GM12875 (cell line): ENCODE results near the gene TCF7L2.

ENCODE experiments used
- H3K4me3 ChIP-seq: one replicate; pipeline ENCODE4 v1.5.1; 2011; ENCODE audit warnings: low read depth, low read length, control low read depth
- CTCF ChIP-seq: IDR thresholded peaks from 2 replicates; pipeline ENCODE4 v1.5.1; 2011; ENCODE audit warnings: low read depth, mild to moderate bottlenecking, control low read depth, inconsistent platforms, low read length, moderate library complexity, borderline replicate concordance; ENCODE audit not compliant: insufficient read depth

The TCF7L2 gene

DNA sequence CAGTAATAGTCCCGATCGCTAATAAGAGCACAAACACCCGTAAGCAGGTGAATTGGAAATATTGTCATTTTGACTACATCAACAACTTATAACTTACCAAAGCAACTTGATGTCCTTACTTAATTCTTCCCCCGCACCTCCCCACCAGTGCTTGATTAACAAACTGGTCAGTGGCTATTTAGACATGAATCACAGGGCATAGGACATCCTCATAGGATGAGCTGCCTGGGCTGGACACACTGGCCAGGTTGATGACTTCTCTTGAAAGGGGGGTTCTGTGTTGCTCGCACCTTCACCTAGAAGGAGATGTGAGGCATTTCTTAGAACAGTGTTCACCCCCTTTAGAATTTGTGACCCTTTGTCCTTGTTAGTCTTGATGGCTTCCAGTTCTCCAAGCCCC lies 163.2 kb downstream of the TCF7L2 start:
- TF ChIP-seq CTCF = no peak

DNA sequence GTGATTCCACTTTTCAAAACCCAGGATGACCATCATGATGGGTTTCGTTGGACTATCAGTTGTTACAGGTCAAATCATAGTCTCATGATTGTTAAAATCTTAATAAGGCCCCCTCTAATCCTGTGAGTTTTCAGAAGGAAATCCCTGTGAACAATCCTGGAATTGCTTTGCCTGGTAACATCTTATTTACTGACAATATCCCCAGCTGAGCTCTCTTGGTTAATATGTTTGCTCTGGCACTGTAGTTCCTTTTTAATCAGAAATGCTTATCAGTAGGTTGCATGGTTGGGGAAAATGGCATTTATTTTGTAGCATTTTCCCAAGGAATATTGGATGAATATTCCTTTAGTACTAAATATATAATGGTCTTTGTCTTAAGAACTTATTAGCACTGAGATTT lies 163.9 kb downstream of the TCF7L2 start:
- no peak overlapping the region for H3K4me3 ChIP-seq
- TF ChIP-seq CTCF = no peak

More for the DNA sequence above, 163.2 kb downstream of the TCF7L2 start:
- no peak overlapping the region for H3K4me3 ChIP-seq

DNA sequence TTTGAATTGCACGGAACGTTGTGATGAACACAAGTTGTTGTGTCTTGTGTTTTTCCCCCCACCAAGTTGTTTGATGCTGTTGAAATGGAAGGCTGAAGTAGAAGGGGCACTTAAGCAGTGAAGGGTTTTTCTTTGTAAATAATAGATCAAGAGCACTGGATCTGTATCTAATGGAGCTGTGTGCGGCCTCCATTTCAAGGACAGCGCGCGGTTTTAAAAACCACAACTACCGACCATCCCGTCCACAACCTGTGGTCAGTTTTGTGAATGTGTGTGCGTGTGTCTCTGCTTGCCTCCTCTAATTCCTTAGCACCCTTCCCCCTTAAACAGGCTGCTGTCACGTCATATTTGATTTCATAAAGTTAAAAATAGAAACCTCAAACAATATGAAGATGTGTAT lies 165.5 kb downstream of the TCF7L2 start:
- no peak for TF ChIP-seq CTCF
- H3K4me3 ChIP-seq = no peak overlapping the region

DNA sequence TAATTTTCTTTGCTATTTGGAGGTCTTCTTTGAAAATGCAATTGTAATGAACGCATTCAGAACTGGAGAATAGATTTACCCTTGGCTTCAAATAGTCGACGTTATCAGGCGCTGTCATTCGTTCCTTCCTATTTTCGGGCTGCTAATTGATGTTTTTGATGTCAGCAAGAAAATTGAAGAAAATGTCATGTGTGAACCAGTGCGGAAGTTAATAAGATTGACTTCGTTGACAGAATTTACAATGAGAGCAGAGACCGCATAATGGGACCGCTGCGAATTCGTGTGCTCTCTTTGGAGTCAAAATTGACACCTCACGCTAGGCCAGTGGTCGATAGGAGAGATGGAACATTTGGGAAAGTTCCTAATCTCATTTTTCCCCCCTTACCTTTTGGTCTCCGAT lies 168.8 kb downstream of the TCF7L2 start:
- no peak overlapping the region for H3K4me3 ChIP-seq
- no peak for TF ChIP-seq CTCF

DNA sequence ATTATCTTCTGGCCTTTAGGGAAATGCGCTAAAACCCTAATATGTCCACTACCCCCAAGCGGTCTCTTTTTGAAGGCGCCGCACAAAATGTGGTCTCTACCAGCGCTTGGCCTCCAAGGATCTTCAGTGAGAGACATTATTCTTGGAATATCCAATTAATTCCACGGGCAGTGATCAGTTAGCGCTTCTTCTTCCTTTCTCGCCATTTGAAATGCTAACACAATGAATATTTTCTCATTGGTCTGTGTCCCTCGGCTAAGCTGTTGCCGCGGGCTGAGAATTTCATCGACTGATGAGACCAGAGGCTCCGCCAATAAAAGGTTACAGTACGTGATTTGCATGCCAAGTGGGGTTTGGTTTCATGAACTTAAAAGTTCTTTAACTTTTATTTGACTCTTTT lies 169.8 kb downstream of the TCF7L2 start:
- H3K4me3 ChIP-seq = no peak overlapping the region
- TF ChIP-seq CTCF = no peak

GRCh38 chr10:113121153-113121552 lies 171.1 kb downstream of the TCF7L2 start:
- H3K4me3 ChIP-seq = no peak overlapping the region
- no peak for TF ChIP-seq CTCF

- H3K4me3 ChIP-seq = no peak overlapping the region
- TF ChIP-seq CTCF = no peak
These were observed 172.9 kb downstream of the TCF7L2 start for GRCh38 chr10:113122947-113123346.
